GM23338 (cell line): Measurements from ENCODE around the gene FGF19. TPM values are rescaled to one million over a fixed set of nuclear protein-coding genes. Genes with fewer than 3 reads are reported as not detected.

Source experiments
- ATAC-seq: fragments of 200-7000 bp; cut with Tn5 transposase; 3 replicates; pipeline ENCODE4 v1.9.1; 2020
- DNase-seq: peaks from one replicate; pipeline ENCODE4 v3.0.0-alpha.2; 2015; ENCODE audit warnings: low spot score
- H2AFZ ChIP-seq: fragments of 200-600 bp; sonication (generic); 2 replicates; pipeline ENCODE4 v1.8.0; 2016; ENCODE audit warnings: antibody characterized with exemption, mild to moderate bottlenecking, moderate library complexity
- H3F3A ChIP-seq: fragments of 200-600 bp; sonication (generic); replicated peaks from 2 replicates; pipeline ENCODE4 v1.8.0; 2017; ENCODE audit warnings: antibody characterized with exemption, mixed run types, low read depth
- H3K27ac ChIP-seq: fragments of 200-600 bp; sonication (generic); 2 replicates; pipeline ENCODE4 v1.6.1; 2016; ENCODE audit warnings: low read depth
- H3K27me3 ChIP-seq: fragments of 200-600 bp; sonication (generic); 2 replicates; pipeline ENCODE4 v1.8.0; 2016; ENCODE audit warnings: mild to moderate bottlenecking, mixed run types, moderate library complexity; ENCODE audit not compliant: insufficient read depth
- H3K36me3 ChIP-seq: fragments of 200-600 bp; sonication (generic); 2 replicates; pipeline ENCODE4 v1.8.0; 2016; ENCODE audit warnings: mild to moderate bottlenecking; ENCODE audit not compliant: insufficient read depth
- H3K4me1 ChIP-seq: fragments of 200-600 bp; sonication (generic); 2 replicates; pipeline ENCODE4 v1.8.0; 2016; ENCODE audit warnings: mild to moderate bottlenecking, moderate library complexity; ENCODE audit not compliant: insufficient read depth
- H3K4me2 ChIP-seq: fragments of 200-600 bp; sonication (generic); 2 replicates; pipeline ENCODE4 v1.7.1; 2017; ENCODE audit warnings: mixed run types
- H3K4me3 ChIP-seq: fragments of 200-600 bp; sonication (generic); 2 replicates; pipeline ENCODE4 v1.6.1; 2016; ENCODE audit warnings: mixed run types
- H3K79me2 ChIP-seq: fragments of 200-600 bp; sonication (generic); replicated peaks from 2 replicates; pipeline ENCODE4 v1.8.0; 2017; ENCODE audit warnings: mild to moderate bottlenecking; ENCODE audit not compliant: insufficient read depth
- H3K9me2 ChIP-seq: fragments of 200-600 bp; sonication (generic); 2 replicates; pipeline ENCODE4 v1.8.0; 2017; ENCODE audit not compliant: insufficient read depth
- H4K20me1 ChIP-seq: fragments of 200-600 bp; sonication (generic); replicated peaks from 2 replicates; pipeline ENCODE4 v1.8.0; 2017; ENCODE audit warnings: mild to moderate bottlenecking; ENCODE audit not compliant: insufficient read depth
- H3K27ac Mint-ChIP-seq: 2 replicates; pipeline ENCODE4 v1.8.0; 2020; ENCODE audit warnings: inconsistent platforms, mild to moderate bottlenecking, moderate library complexity, mixed read lengths
- H3K27me3 Mint-ChIP-seq: 3 replicates; pipeline ENCODE4 v1.8.0; 2022; ENCODE audit warnings: low read depth, mild to moderate bottlenecking, moderate library complexity, mixed read lengths, inconsistent platforms; ENCODE audit not compliant: insufficient read depth, poor library complexity
- H3K36me3 Mint-ChIP-seq: 3 replicates; pipeline ENCODE4 v1.8.0; 2021; ENCODE audit warnings: low read depth, mild to moderate bottlenecking, inconsistent platforms, moderate library complexity, mixed read lengths
- H3K4me1 Mint-ChIP-seq: 3 replicates; pipeline ENCODE4 v1.8.0; 2020; ENCODE audit warnings: mild to moderate bottlenecking, inconsistent platforms, mixed read lengths
- H3K4me3 Mint-ChIP-seq: 3 replicates; pipeline ENCODE4 v1.8.0; 2021; ENCODE audit warnings: moderate library complexity, mild to moderate bottlenecking, inconsistent platforms, mixed read lengths
- H3K9me3 Mint-ChIP-seq: 3 replicates; pipeline ENCODE4 v1.8.0; 2020; ENCODE audit warnings: moderate library complexity, mild to moderate bottlenecking, inconsistent platforms, mixed read lengths
- CTCF ChIP-seq, 2 experiments: fragments of 200-600 bp in 1 of 2; sonication (generic) in 1 of 2; conservative IDR thresholded peaks; 2 replicates each; pipeline versions ENCODE4 v1.5.1 to v1.6.1; 2016 to 2017; ENCODE audit warnings: antibody characterized with exemption in 2 of 2, low read depth in 2 of 2, mild to moderate bottlenecking in 2 of 2, moderate library complexity in 1 of 2
- ETS1 ChIP-seq: IDR thresholded peaks from 2 replicates; pipeline ENCODE4 v1.6.1; 2016; ENCODE audit warnings: antibody characterized with exemption
- EZH2 ChIP-seq: fragments of 200-600 bp; sonication (generic); IDR thresholded peaks from one replicate; pipeline ENCODE4 v1.8.0; 2017; ENCODE audit warnings: antibody characterized with exemption, mild to moderate bottlenecking, low read depth; ENCODE audit not compliant: unreplicated experiment
- JUNB ChIP-seq: IDR thresholded peaks from one replicate; pipeline ENCODE4 v1.6.1; 2016; ENCODE audit warnings: antibody characterized with exemption; ENCODE audit not compliant: unreplicated experiment
- NANOG ChIP-seq: IDR thresholded peaks from 2 replicates; pipeline ENCODE4 v1.6.1; 2016; ENCODE audit warnings: antibody characterized with exemption, borderline replicate concordance
- POLR2AphosphoS5 ChIP-seq: IDR thresholded peaks from 2 replicates; pipeline ENCODE4 v1.6.1; 2016; ENCODE audit warnings: antibody characterized with exemption, low read depth
- REST ChIP-seq: IDR thresholded peaks from one replicate; pipeline ENCODE4 v1.6.1; 2018; ENCODE audit warnings: antibody characterized with exemption; ENCODE audit not compliant: unreplicated experiment
- ZNF331 ChIP-seq: fragments of 250-450 bp; sonication (Bioruptor Pico); IDR thresholded peaks from 2 replicates; pipeline ENCODE4 v1.5.0; 2020; ENCODE audit warnings: low read depth, mild to moderate bottlenecking, moderate library complexity
- polyA plus RNA-seq: library from polyadenylated mRNA; unstranded; fragments of >200 nt; fragmentation: Nextera tagmentation; extraction: Ambion mirVana; gene quantifications from 2 replicates; pipeline ENCODE4 v1.2.1, GENCODE V29; 2016
- total RNA-seq: library from RNA; depleted of rRNA; stranded (reverse); fragments of >200 nt; shearing (Covaris generic); gene quantifications from 2 replicates; pipeline ENCODE4 v1.2.3, GENCODE V29; 2014
- TF ChIP-seq, protein P1 (sequence below): fragments of 250-450 bp; sonication (Bioruptor Pico); IDR thresholded peaks from 2 replicates; pipeline ENCODE4 v1.5.0; 2020; ENCODE audit warnings: mild to moderate bottlenecking, moderate library complexity

The FGF19 gene
- total and polyA plus RNA-seq, 2 experiments from 2014 or later: 21.7 to 36.1 TPM

DNA sequence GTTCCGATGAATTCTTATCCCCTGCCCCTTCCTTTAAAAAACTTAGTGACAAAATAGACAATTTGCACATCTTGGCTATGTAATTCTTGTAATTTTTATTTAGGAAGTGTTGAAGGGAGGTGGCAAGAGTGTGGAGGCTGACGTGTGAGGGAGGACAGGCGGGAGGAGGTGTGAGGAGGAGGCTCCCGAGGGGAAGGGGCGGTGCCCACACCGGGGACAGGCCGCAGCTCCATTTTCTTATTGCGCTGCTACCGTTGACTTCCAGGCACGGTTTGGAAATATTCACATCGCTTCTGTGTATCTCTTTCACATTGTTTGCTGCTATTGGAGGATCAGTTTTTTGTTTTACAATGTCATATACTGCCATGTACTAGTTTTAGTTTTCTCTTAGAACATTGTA is 50.8 kb downstream of the FGF19 start:
- no peak for ATAC-seq
- Mint-ChIP-seq H3K9me3 (no peaks in the 10 kb centered on the region; the same call in 2 of the 3 replicates), H3K36me3 (peaks cover 55% of the 10 kb centered on the region), H3K4me3 (no peak overlapping the region), H3K27ac (no peak overlapping the region), H3K4me1 (peaks cover 22% of the 10 kb centered on the region), H3K27me3 (peaks cover 18% of the 10 kb centered on the region)
- no peak for DNase-seq
- Histone ChIP-seq H4K20me1 (0 out of 2 replicates have a peak, but pooled peaks cover 3% of the 10 kb centered on the region), H3K36me3 (peaks cover 18% of the 10 kb centered on the region), H3K4me3 (no peak overlapping the region), H3K4me2 (no peak overlapping the region), H3K79me2 (0 out of 2 replicates have a peak, but pooled peaks cover 3% of the 10 kb centered on the region), H2AFZ (no peak overlapping the region), H3K27ac (peak overlapping the region; percentile 60; the same call in 1 of the 2 replicates), H3K27me3 (no peaks in the 10 kb centered on the region), H3K9me2 (no peaks in the 10 kb centered on the region), H3K4me1 (peaks cover 8% of the 10 kb centered on the region; the same call in 1 of the 2 replicates), H3F3A (0 out of 2 replicates have a peak, but pooled peaks cover 4% of the 10 kb centered on the region)
- TF ChIP-seq, protein P1, sequence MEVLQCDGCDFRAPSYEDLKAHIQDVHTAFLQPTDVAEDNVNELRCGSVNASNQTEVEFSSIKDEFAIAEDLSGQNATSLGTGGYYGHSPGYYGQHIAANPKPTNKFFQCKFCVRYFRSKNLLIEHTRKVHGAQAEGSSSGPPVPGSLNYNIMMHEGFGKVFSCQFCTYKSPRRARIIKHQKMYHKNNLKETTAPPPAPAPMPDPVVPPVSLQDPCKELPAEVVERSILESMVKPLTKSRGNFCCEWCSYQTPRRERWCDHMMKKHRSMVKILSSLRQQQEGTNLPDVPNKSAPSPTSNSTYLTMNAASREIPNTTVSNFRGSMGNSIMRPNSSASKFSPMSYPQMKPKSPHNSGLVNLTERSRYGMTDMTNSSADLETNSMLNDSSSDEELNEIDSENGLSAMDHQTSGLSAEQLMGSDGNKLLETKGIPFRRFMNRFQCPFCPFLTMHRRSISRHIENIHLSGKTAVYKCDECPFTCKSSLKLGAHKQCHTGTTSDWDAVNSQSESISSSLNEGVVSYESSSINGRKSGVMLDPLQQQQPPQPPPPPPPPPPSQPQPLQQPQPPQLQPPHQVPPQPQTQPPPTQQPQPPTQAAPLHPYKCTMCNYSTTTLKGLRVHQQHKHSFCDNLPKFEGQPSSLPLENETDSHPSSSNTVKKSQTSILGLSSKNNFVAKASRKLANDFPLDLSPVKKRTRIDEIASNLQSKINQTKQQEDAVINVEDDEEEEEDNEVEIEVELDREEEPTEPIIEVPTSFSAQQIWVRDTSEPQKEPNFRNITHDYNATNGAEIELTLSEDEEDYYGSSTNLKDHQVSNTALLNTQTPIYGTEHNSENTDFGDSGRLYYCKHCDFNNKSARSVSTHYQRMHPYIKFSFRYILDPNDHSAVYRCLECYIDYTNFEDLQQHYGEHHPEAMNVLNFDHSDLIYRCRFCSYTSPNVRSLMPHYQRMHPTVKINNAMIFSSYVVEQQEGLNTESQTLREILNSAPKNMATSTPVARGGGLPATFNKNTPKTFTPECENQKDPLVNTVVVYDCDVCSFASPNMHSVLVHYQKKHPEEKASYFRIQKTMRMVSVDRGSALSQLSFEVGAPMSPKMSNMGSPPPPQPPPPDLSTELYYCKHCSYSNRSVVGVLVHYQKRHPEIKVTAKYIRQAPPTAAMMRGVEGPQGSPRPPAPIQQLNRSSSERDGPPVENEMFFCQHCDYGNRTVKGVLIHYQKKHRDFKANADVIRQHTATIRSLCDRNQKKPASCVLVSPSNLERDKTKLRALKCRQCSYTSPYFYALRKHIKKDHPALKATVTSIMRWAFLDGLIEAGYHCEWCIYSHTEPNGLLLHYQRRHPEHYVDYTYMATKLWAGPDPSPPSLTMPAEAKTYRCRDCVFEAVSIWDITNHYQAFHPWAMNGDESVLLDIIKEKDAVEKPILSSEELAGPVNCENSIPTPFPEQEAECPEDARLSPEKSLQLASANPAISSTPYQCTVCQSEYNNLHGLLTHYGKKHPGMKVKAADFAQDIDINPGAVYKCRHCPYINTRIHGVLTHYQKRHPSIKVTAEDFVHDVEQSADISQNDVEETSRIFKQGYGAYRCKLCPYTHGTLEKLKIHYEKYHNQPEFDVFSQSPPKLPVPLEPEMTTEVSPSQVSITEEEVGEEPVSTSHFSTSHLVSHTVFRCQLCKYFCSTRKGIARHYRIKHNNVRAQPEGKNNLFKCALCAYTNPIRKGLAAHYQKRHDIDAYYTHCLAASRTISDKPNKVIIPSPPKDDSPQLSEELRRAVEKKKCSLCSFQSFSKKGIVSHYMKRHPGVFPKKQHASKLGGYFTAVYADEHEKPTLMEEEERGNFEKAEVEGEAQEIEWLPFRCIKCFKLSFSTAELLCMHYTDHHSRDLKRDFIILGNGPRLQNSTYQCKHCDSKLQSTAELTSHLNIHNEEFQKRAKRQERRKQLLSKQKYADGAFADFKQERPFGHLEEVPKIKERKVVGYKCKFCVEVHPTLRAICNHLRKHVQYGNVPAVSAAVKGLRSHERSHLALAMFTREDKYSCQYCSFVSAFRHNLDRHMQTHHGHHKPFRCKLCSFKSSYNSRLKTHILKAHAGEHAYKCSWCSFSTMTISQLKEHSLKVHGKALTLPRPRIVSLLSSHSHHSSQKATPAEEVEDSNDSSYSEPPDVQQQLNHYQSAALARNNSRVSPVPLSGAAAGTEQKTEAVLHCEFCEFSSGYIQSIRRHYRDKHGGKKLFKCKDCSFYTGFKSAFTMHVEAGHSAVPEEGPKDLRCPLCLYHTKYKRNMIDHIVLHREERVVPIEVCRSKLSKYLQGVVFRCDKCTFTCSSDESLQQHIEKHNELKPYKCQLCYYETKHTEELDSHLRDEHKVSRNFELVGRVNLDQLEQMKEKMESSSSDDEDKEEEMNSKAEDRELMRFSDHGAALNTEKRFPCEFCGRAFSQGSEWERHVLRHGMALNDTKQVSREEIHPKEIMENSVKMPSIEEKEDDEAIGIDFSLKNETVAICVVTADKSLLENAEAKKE: no peak
- no peak for TF ChIP-seq NANOG
- no peak for TF ChIP-seq REST
- TF ChIP-seq ETS1: no peak
- no peak for TF ChIP-seq EZH2
- TF ChIP-seq ZNF331: no peak
- no peak for TF ChIP-seq POLR2AphosphoS5
- no peak for TF ChIP-seq CTCF (conservative IDR thresholded peaks at IDR 0.05; ENCODE audit: low read depth in 2 of 2)
- no peak for TF ChIP-seq JUNB
